Adrenal gland (tissue), 12 donors: ENCODE data around the gene HSD11B2. TPM values are rescaled to one million over a fixed set of nuclear protein-coding genes. Genes with fewer than 3 reads are reported as not detected.

Source experiments
- DNase-seq, 7 donors: peaks; one replicate each; pipeline ENCODE4 v3.0.0-alpha.2; 2019 to 2020
- H3K27ac ChIP-seq, 5 donors: fragments of 200-600 bp; sonication (generic) in 4 of 5; 1 replicate in 3 of 5; 2 replicates in 2 of 5; pipeline versions ENCODE4 v1.5.1 to v1.8.0; 2016 to 2020; ENCODE audit warnings: mild to moderate bottlenecking in 1 of 5
- H3K27me3 ChIP-seq: fragments of 200-600 bp; 2 replicates; pipeline ENCODE4 v1.8.0; 2021
- H3K36me3 ChIP-seq, 2 donors: fragments of 200-600 bp; replicated peaks in 1 of 2; 1 replicate in 1 of 2; 2 replicates in 1 of 2; pipeline versions ENCODE4 v1.5.1 to v1.8.0; 2018 to 2022
- H3K4me1 ChIP-seq, 2 donors: fragments of 200-600 bp; replicated peaks in 1 of 2; 1 replicate in 1 of 2; 2 replicates in 1 of 2; pipeline versions ENCODE4 v1.5.1 to v1.8.0; 2018 to 2021
- H3K4me3 ChIP-seq, 4 donors: fragments of 200-600 bp; sonication (generic) in 3 of 4; one replicate each; pipeline ENCODE4 v1.5.1; 2016 to 2018
- H3K9me3 ChIP-seq, 3 donors: fragments of 200-600 bp; sonication (generic) in 1 of 3; replicated peaks in 1 of 3; 1 replicate in 2 of 3; 2 replicates in 1 of 3; pipeline versions ENCODE4 v1.5.1 to v1.8.0; 2016 to 2021
- POLR2A ChIP-seq, 2 donors: fragments of 450-650 bp; IDR thresholded peaks; one replicate each; pipeline ENCODE4 v1.6.1; 2017; ENCODE audit warnings: antibody characterized with exemption in 2 of 2, mild to moderate bottlenecking in 2 of 2, moderate library complexity in 1 of 2
- WGBS, 4 donors: extraction: QIAGEN DNeasy Blood & Tissue Kit in 2 of 4; methylation state at CpG; one replicate each; pipeline versions ENCODE4 v1.1.5 to v1.1.7; 2013 to 2017; 5-methylcytosine and 5-hydroxymethylcytosine counted together
- intact Hi-C, 2 donors: fragments of 100-400 bp; cut with DNase I; formaldehyde crosslinking; loops; one replicate each; pipeline versions ENCODE4 v1.14.1 to v1.15.0; 2022 to 2023
- polyA plus RNA-seq, 3 donors: library from polyadenylated mRNA; stranded (reverse); fragments of 200-250 nt in 2 of 3; fragments of 350-450 nt in 1 of 3; fragmentation: Illumina TruSeq in 1 of 3; extraction: RNeasy Lipid Tissue Mini Kit (QIAGEN cat#74804) in 1 of 3; gene quantifications; one replicate each; pipeline ENCODE4 v1.2.3, GENCODE V29; 2013 to 2014
- total RNA-seq, 9 donors: library from RNA; depleted of rRNA in 4 of 9; stranded (reverse); fragments of >200 nt in 4 of 9; fragments of 120-200 nt in 1 of 9; fragmentation: NEBNext Ultra II Directional in 1 of 9; extraction: Animal tissue kit (Norgen Biotek cat#: 25700) in 1 of 9; gene quantifications; one replicate each; pipeline versions ENCODE4 v1.1.0 to v1.2.4, GENCODE V29; 2013 to 2023
- TF ChIP-seq, protein P1 (sequence below), 6 experiments: fragments of 450-650 bp in 4 of 6; fragments of 200-600 bp in 2 of 6; sonication (generic) in 1 of 6; IDR thresholded peaks; 1 replicate in 5 of 6; 2 replicates in 1 of 6; pipeline versions ENCODE4 v1.5.1 to v1.8.0; 2016 to 2021; ENCODE audit warnings: antibody characterized with exemption in 6 of 6, mild to moderate bottlenecking in 2 of 6, moderate library complexity in 1 of 6
- donor health status: healthy with polysubstance abuse.
- donor health status: Bipolar disorder and iron deficiency.
- donor health status: DM: yes; HTN: yes; CAD: no.
- donor health status: DM: no; HTN: no; CAD: no.
- donor health status: DM: no; HTN: no; CAD: no.
- donor health status: DM: yes; HTN: yes; CAD: no.

HSD11B2 gene
- total and polyA plus RNA-seq, 12 donors = 0.69 to 12.3 (median 4.0) TPM

DNA sequence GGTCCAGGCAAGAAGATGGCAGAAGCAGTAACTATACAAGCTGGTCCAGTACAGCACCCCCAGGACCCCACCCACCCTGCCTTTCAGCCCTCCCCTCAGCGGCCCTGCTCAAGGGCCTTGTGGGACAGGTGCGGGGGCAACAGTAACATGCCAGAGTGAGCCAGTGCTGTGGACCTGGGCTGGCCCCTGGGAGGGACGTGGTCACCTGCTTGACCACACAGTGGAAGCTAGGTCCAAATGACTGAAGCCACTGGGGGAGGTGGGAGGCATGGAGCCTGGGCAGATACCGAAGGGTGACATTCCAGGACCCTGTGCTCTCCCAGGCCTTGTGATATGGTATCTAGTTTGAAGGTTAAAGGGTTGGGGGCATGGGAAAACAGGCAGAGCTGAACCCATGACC lies 32.8 kb downstream of the HSD11B2 start:
- no peaks in the 10 kb centered on the region for H3K36me3 ChIP-seq
- H3K4me1 ChIP-seq = peaks cover 62 to 75% of the 10 kb centered on the region in 2 donors
- DNase-seq = no peak
- TF ChIP-seq POLR2A (IDR thresholded peaks at IDR 0.05) = no peak
- TF ChIP-seq, protein P1, sequence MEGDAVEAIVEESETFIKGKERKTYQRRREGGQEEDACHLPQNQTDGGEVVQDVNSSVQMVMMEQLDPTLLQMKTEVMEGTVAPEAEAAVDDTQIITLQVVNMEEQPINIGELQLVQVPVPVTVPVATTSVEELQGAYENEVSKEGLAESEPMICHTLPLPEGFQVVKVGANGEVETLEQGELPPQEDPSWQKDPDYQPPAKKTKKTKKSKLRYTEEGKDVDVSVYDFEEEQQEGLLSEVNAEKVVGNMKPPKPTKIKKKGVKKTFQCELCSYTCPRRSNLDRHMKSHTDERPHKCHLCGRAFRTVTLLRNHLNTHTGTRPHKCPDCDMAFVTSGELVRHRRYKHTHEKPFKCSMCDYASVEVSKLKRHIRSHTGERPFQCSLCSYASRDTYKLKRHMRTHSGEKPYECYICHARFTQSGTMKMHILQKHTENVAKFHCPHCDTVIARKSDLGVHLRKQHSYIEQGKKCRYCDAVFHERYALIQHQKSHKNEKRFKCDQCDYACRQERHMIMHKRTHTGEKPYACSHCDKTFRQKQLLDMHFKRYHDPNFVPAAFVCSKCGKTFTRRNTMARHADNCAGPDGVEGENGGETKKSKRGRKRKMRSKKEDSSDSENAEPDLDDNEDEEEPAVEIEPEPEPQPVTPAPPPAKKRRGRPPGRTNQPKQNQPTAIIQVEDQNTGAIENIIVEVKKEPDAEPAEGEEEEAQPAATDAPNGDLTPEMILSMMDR (IDR thresholded peaks at IDR 0.05) = no peak
- H3K27ac ChIP-seq = peak overlapping the region in 3 of 5 donors; percentile 35 to 54 (median 48)
- H3K9me3 ChIP-seq = no peaks in the 10 kb centered on the region
- H3K4me3 ChIP-seq = no peak overlapping the region
- intact Hi-C loops = no loop called here
- WGBS, 4 donors = 85 to 91% (median 89%) methylated on average over 4 of the region's 4 CpGs
- H3K27me3 ChIP-seq = no peaks in the 10 kb centered on the region

- Histone ChIP-seq H3K9me3 (no peaks in the 10 kb centered on the region), H3K4me1 (peaks cover 54 to 71% of the 10 kb centered on the region in 2 donors), H3K36me3 (no peaks in the 10 kb centered on the region), H3K27me3 (no peaks in the 10 kb centered on the region), H3K4me3 (no peak overlapping the region), H3K27ac (peak overlapping the region in 4 of 5 donors; percentile 35 to 54 (median 44))
- TF ChIP-seq, protein P1 (IDR thresholded peaks at IDR 0.05) = no peak
- no peak for TF ChIP-seq POLR2A (IDR thresholded peaks at IDR 0.05)
- intact Hi-C loops = no loop called here
- peak; percentile 55 to 88 (median 83) for DNase-seq
- WGBS, 4 donors = 35 to 60% (median 47%) methylated on average over 2 of the region's 2 CpGs
These were observed 33.6 kb downstream of the HSD11B2 start for GRCh38 chr16:67464565-67464964.

- no peaks in the 10 kb centered on the region for H3K36me3 ChIP-seq
- DNase-seq = no peak
- peaks cover 52 to 69% of the 10 kb centered on the region in 2 donors for H3K4me1 ChIP-seq
- H3K27me3 ChIP-seq = no peaks in the 10 kb centered on the region
- WGBS, 4 donors = 63 to 69% (median 66%) methylated on average over 6 of the region's 6 CpGs
- TF ChIP-seq, protein P1 (IDR thresholded peaks at IDR 0.05) = no peak
- TF ChIP-seq POLR2A (IDR thresholded peaks at IDR 0.05) = no peak
- intact Hi-C loops = loop anchor here in 1 of 2 donors (2.0 kb wide), 1 partner anchor 38 kb away; no protein-coding TSS in a partner anchor
- no peaks in the 10 kb centered on the region for H3K9me3 ChIP-seq
- H3K27ac ChIP-seq = no peak overlapping the region
- no peak overlapping the region for H3K4me3 ChIP-seq
These were observed 35.7 kb downstream of the HSD11B2 start for GRCh38 chr16:67466581-67466980.

GRCh38 chr16:67468731-67469130 lies 37.8 kb downstream of the HSD11B2 start:
- no peaks in the 10 kb centered on the region for H3K9me3 ChIP-seq
- peaks cover 38 to 50% of the 10 kb centered on the region in 2 donors for H3K4me1 ChIP-seq
- WGBS, 4 donors = 80 to 88% (median 85%) methylated on average over 5 of the region's 5 CpGs
- no peak for DNase-seq
- H3K27ac ChIP-seq = no peak overlapping the region
- intact Hi-C loops = loop anchor here in 1 of 2 donors (2.0 kb wide), 1 partner anchor 40 kb away; no protein-coding TSS in a partner anchor
- no peaks in the 10 kb centered on the region for H3K36me3 ChIP-seq
- TF ChIP-seq POLR2A (IDR thresholded peaks at IDR 0.05) = no peak
- TF ChIP-seq, protein P1 (IDR thresholded peaks at IDR 0.05) = no peak
- no peak overlapping the region for H3K4me3 ChIP-seq
- no peaks in the 10 kb centered on the region for H3K27me3 ChIP-seq
